OCI-LY7 (cell line): ENCODE results near the gene WDR5.

ENCODE experiments used
- EZH2phosphoT487 ChIP-seq: fragments of 200-600 bp; sonication (generic); IDR thresholded peaks from 2 replicates; pipeline ENCODE4 v1.6.1; 2018; ENCODE audit warnings: low read depth, borderline replicate concordance, mild to moderate bottlenecking, mixed run types, antibody characterized with exemption, low read length, moderate library complexity, mixed read lengths
- TF ChIP-seq, protein P1 (sequence below): fragments of 200-600 bp; sonication (generic); conservative IDR thresholded peaks from 2 replicates; pipeline ENCODE4 v1.5.1; 2014; ENCODE audit warnings: mild to moderate bottlenecking, antibody characterized with exemption, low read length, moderate library complexity, mixed read lengths

DNA sequence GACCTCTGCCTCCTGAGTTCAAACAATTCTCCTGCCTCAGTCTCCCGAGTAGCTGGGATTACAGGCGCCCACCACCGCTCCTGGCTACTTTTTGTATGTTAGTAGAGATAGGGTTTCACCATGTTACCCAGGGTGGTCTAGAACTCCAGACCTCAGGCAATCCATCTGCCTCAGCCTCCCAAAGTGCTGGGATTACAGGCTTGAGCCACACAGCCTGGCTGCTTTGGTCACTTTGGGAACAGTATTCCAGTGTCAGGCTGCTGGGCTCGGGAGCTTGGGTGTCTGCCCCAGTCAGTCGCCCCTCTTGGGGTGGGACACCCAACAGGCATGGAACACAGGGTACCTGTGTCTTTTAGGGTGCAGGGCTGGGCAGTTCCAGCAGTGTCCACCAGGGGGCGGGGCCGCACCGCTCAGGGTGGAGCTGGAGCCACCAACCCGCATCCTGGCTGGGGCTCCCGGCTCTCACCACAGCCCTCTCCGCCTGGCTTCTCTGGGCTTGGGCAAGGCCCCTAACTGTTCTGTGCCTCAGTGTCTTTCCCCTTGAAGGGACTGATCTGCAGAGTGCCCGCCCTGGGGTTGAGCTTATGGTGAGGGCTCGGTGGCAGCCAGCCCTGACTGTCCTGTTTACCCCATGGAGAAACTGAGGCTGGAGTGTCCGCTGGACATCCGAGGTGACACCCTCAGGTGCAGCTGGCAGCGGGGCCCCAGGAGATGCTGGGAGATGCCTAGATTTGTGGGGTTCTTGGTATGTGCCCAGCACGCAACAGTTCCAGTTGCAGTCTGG is 34.8 kb downstream of the WDR5 start:
- TF ChIP-seq, protein P1, sequence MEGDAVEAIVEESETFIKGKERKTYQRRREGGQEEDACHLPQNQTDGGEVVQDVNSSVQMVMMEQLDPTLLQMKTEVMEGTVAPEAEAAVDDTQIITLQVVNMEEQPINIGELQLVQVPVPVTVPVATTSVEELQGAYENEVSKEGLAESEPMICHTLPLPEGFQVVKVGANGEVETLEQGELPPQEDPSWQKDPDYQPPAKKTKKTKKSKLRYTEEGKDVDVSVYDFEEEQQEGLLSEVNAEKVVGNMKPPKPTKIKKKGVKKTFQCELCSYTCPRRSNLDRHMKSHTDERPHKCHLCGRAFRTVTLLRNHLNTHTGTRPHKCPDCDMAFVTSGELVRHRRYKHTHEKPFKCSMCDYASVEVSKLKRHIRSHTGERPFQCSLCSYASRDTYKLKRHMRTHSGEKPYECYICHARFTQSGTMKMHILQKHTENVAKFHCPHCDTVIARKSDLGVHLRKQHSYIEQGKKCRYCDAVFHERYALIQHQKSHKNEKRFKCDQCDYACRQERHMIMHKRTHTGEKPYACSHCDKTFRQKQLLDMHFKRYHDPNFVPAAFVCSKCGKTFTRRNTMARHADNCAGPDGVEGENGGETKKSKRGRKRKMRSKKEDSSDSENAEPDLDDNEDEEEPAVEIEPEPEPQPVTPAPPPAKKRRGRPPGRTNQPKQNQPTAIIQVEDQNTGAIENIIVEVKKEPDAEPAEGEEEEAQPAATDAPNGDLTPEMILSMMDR = no peak
- TF ChIP-seq EZH2phosphoT487 = no peak
